PC-3 (cell line): ENCODE data around the gene ITGA7. TPM values are rescaled to one million over a fixed set of nuclear protein-coding genes. Genes with fewer than 3 reads are reported as not detected.

ENCODE experiments used
- ATAC-seq: fragments of 200-7000 bp; cut with Tn5 transposase; 2 replicates; pipeline ENCODE4 v1.9.1; 2020; ENCODE audit warnings: mild to moderate bottlenecking, moderate library complexity
- BruUV-seq: library from RNA; stranded (reverse); fragments of 400-500 nt; replicated peaks from 2 replicates; lab custom pipeline; 2021; lab: Mats Ljungman, UMichigan
- CTCF ChIA-PET: fragments of 300-600 bp; sonication (Branson Sonifier 250); formaldehyde crosslinking; loops from one replicate; lab custom pipeline; 2022; ENCODE audit warnings: antibody characterized with exemption; lab: Charles Lee
- POLR2A ChIA-PET: fragments of 300-600 bp; sonication (Branson Sonifier 250); formaldehyde crosslinking; loops from one replicate; lab custom pipeline; 2022; ENCODE audit warnings: antibody characterized with exemption; ENCODE audit not compliant: unreplicated experiment; lab: Charles Lee
- DNase-seq: peaks from one replicate; pipeline ENCODE4 v3.0.0-alpha.2; 2015
- H2AFZ ChIP-seq: fragments of 300-600 bp; sonication (generic); 2 replicates; pipeline ENCODE4 v1.6.0; 2016; ENCODE audit warnings: antibody characterized with exemption, low read length
- H3F3A ChIP-seq: fragments of 300-600 bp; sonication (generic); one replicate; pipeline ENCODE4 v1.6.0; 2017; ENCODE audit warnings: antibody characterized with exemption, low read length, control low read depth, mild to moderate bottlenecking; ENCODE audit not compliant: unreplicated experiment
- H3K27ac ChIP-seq: fragments of 300-600 bp; sonication (generic); 2 replicates; pipeline ENCODE4 v1.5.1; 2016; ENCODE audit warnings: mild to moderate bottlenecking, low read length
- H3K27me3 ChIP-seq: fragments of 300-600 bp; sonication (generic); 2 replicates; pipeline ENCODE4 v1.6.1; 2016; ENCODE audit warnings: low read length, mixed read lengths
- H3K36me3 ChIP-seq: fragments of 300-600 bp; sonication (generic); 2 replicates; pipeline ENCODE4 v1.6.1; 2016; ENCODE audit warnings: low read depth, mixed run types, low read length, mixed read lengths
- H3K4me1 ChIP-seq: fragments of 300-600 bp; sonication (generic); 2 replicates; pipeline ENCODE4 v1.5.1; 2016; ENCODE audit warnings: low read length; ENCODE audit not compliant: insufficient read depth
- H3K4me2 ChIP-seq: fragments of 300-600 bp; sonication (generic); 2 replicates; pipeline ENCODE4 v1.6.0; 2016; ENCODE audit warnings: low read length
- H3K4me3 ChIP-seq: fragments of 300-600 bp; sonication (generic); 2 replicates; pipeline ENCODE4 v1.5.1; 2016; ENCODE audit warnings: mild to moderate bottlenecking, low read length, mixed read lengths
- H3K79me2 ChIP-seq: fragments of 300-600 bp; sonication (generic); 2 replicates; pipeline ENCODE4 v1.6.1; 2017; ENCODE audit warnings: low read length, mixed read lengths
- H3K9ac ChIP-seq: fragments of 300-600 bp; sonication (generic); 2 replicates; pipeline ENCODE4 v1.6.0; 2016; ENCODE audit warnings: mild to moderate bottlenecking, low read length
- H3K9me2 ChIP-seq: fragments of 300-600 bp; sonication (generic); replicated peaks from 2 replicates; pipeline ENCODE4 v1.6.1; 2016; ENCODE audit warnings: mixed run types, low read length, mixed read lengths
- H3K9me3 ChIP-seq: fragments of 300-600 bp; sonication (generic); 2 replicates; pipeline ENCODE4 v1.6.1; 2016; ENCODE audit warnings: low read length, mixed read lengths
- H4K20me1 ChIP-seq: fragments of 300-600 bp; sonication (generic); 2 replicates; pipeline ENCODE4 v1.6.1; 2016; ENCODE audit warnings: low read length, mixed read lengths
- CTCF ChIP-seq: fragments of 300-600 bp; sonication (generic); conservative IDR thresholded peaks from 2 replicates; pipeline ENCODE4 v1.5.1; 2017; ENCODE audit warnings: antibody characterized with exemption, low read depth, mild to moderate bottlenecking, low read length
- EZH2 ChIP-seq: fragments of 300-600 bp; sonication (generic); IDR thresholded peaks from one replicate; pipeline ENCODE4 v1.6.1; 2017; ENCODE audit warnings: antibody characterized with exemption, mild to moderate bottlenecking, low read length; ENCODE audit not compliant: unreplicated experiment
- EZH2phosphoT487 ChIP-seq: fragments of 300-600 bp; sonication (generic); IDR thresholded peaks from 2 replicates; pipeline ENCODE4 v1.6.1; 2018; ENCODE audit warnings: mild to moderate bottlenecking, antibody characterized with exemption, low read length, borderline replicate concordance
- intact Hi-C: fragments of 100-400 bp; cut with micrococcal nuclease; formaldehyde crosslinking; loops from 2 replicates; pipeline ENCODE4 v1.9.0; 2023
- total RNA-seq: library from RNA; depleted of rRNA; stranded (reverse); fragments of >200 nt; gene quantifications from 2 replicates; pipeline ENCODE4 v1.2.3, GENCODE V29; 2014

Gene ITGA7
- total RNA-seq, 1 experiment from 2014 or later: 4.4 TPM

GRCh38 chr12:55736780-55737580 is 29.3 kb upstream of the ITGA7 start:
- TF ChIP-seq EZH2 (no peak), EZH2phosphoT487 (no peak), CTCF (peak; percentile 98)
- H3K79me2 ChIP-seq: no peaks in the 10 kb centered on the region
- no peaks in the 10 kb centered on the region for H3F3A ChIP-seq
- H3K36me3 ChIP-seq: no peaks in the 10 kb centered on the region; the same call in 1 of the 2 replicates
- H3K27ac ChIP-seq: no peak overlapping the region
- H3K4me2 ChIP-seq: no peak overlapping the region
- ChIA-PET CTCF (interaction anchor here (1.1 to 2.7 kb wide), 5 partner anchors 9 to 548 kb away, joined by 3 to 25 read pairs (median 16); partner anchors contain the start of gene RDH5), POLR2A (interaction anchor here (0.5 kb wide), 2 partner anchors 62 to 107 kb away, joined by 3 read pairs; no protein-coding TSS in a partner anchor)
- H4K20me1 ChIP-seq: no peaks in the 10 kb centered on the region
- no peaks in the 10 kb centered on the region for H3K27me3 ChIP-seq
- H2AFZ ChIP-seq: peak overlapping the region; percentile 95; the same call in 1 of the 2 replicates
- intact Hi-C loops: loop anchor here (1.0 kb wide), 3 partner anchors 8 to 77 kb away; partner anchors contain the start of gene CD63
- DNase-seq: peak; percentile 90
- no peaks in the 10 kb centered on the region for H3K9me2 ChIP-seq
- no TSS peak for BruUV-seq
- H3K9ac ChIP-seq: no peak overlapping the region
- H3K9me3 ChIP-seq: no peaks in the 10 kb centered on the region
- H3K4me3 ChIP-seq: no peak overlapping the region
- H3K4me1 ChIP-seq: peaks cover 11% of the 10 kb centered on the region
- peak; percentile 76 for ATAC-seq

DNA sequence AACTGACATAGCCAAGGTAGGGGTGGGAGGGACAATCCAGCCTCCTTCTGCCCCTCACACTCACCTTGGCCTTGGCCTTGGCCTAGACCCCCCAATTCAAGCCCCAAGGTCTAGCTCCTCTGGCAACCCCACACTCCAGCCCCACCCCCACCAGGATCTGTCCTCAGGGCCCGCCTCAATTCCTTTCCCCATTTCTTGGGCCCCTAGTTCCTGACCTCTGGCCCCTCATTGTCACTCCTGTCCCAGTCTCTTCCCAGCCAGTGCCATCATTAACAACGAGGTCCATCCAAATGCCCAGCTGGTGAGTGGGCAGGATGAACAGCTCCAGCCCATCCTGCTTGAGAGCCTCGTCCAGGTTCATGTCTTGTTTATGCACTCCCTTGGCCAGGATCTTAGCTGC is 28.4 kb upstream of the ITGA7 start:
- Histone ChIP-seq H3K27me3 (no peaks in the 10 kb centered on the region), H3K4me2 (no peak overlapping the region), H3K9me2 (no peaks in the 10 kb centered on the region), H3K79me2 (no peaks in the 10 kb centered on the region), H3K27ac (no peak overlapping the region), H4K20me1 (no peaks in the 10 kb centered on the region), H3K4me1 (peaks cover 11% of the 10 kb centered on the region), H3K9ac (no peak overlapping the region), H3K4me3 (no peak overlapping the region), H3K9me3 (no peaks in the 10 kb centered on the region), H3F3A (no peaks in the 10 kb centered on the region), H3K36me3 (no peaks in the 10 kb centered on the region; the same call in 1 of the 2 replicates), H2AFZ (no peak overlapping the region)
- no TSS peak for BruUV-seq
- ChIA-PET CTCF (no interaction called here), POLR2A (no interaction called here)
- DNase-seq: no peak
- TF ChIP-seq CTCF (no peak), EZH2 (no peak), EZH2phosphoT487 (no peak)
- intact Hi-C loops: no loop called here
- no peak for ATAC-seq

DNA sequence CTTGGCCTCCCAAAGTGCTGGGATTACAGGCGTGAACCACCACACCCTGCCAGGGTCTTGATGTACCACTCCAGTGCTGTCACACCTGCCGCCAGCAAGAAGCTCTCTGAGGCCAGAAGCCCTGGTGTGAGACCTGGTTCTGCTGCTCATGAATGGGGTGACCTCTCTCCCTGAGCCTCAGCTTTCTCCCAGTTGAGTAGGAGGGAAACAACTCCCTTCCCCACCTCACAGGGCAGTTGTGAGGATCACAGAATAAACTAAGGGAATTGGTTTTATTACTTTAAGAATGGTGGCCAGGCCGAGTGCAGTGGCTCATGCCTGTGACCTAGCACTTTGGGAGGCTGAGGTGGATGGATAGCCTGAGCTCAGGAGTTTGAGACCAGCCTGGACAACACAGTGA is 26.9 kb upstream of the ITGA7 start:
- CTCF ChIA-PET: no interaction called here
- Histone ChIP-seq H3K9me2 (no peaks in the 10 kb centered on the region), H4K20me1 (no peaks in the 10 kb centered on the region), H3K79me2 (peaks cover 12% of the 10 kb centered on the region), H3K9me3 (no peaks in the 10 kb centered on the region), H3F3A (no peaks in the 10 kb centered on the region), H3K36me3 (no peaks in the 10 kb centered on the region; the same call in 1 of the 2 replicates), H3K4me3 (no peak overlapping the region), H3K4me1 (peaks cover 24% of the 10 kb centered on the region), H3K9ac (no peak overlapping the region), H3K27ac (no peak overlapping the region), H3K27me3 (no peaks in the 10 kb centered on the region), H3K4me2 (no peak overlapping the region), H2AFZ (no peak overlapping the region)
- TF ChIP-seq EZH2phosphoT487: no peak
- no peak for DNase-seq
- intact Hi-C loops: no loop called here
- POLR2A ChIA-PET: no interaction called here
- no peak for ATAC-seq
- BruUV-seq: no TSS peak
